ENCODE data around the gene KCNT1. TPM values are rescaled to one million over a fixed set of nuclear protein-coding genes. Genes with fewer than 3 reads are reported as not detected.

Gene KCNT1
- polyA plus RNA-seq, 1 donor (not counting 4 experiments of a cell fraction or from before 2014, with no cell fraction given): not detected

DNA sequence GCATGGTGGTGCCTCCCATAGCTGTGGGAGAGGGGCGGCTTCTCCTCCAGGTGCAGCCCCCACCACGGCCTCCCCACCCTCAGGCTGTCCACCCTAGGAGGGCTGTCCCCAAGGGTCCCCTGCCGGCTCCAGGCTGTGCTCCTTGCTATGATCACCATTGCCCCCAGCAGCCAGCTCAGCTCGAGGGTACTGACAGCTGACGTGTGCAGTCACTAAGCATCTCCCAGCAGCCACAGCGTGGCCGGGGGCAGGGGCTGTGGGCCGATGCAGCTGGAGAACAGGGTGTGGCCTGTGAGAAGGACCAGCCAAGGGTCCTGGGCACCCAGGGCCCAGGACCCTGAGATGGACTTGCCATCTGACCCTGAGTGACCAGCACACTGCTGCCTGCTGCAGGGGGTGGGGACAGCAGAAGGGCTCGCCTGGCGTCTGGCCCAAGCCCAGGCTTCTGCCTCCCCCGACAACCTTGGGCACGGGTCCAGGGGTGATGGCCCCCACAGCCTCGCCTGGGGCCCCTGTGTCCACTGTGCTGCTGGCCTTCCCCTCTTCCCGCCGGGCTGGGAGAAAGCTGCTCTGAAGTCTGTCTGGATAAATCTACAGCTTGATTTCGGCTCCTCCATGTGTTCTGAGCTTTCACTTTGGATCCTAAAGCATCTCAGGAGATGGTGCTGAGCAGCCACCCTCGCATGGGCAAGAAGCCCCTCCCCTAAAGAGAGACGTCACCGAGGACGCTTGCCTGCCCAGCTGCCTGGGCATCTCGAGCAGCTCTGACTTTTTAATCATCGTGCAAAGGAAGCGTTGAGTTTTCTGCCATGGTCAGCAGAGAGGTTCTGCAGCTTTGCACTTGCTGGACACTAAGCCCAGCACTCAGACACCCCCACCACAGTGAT, 5.5 kb downstream of the KCNT1 start:
- Histone ChIP-seq H4K20me1 (ENCODE audit: control insufficient read depth, extremely low read depth, insufficient read depth, low read length) (peaks cover 3% of the 10 kb centered on the region), H3K4me3 (ENCODE audit: control insufficient read depth in 2 of 3, extremely low read depth in 1 of 3, insufficient read depth in 2 of 3, low read depth in 1 of 3, low read length in 3 of 3) (no peak overlapping the region), H3K27ac (ENCODE audit: control insufficient read depth, insufficient read depth, low read length) (no peak overlapping the region), H3K27me3 (ENCODE audit: control insufficient read depth, extremely low read depth, insufficient read depth, low read length) (peaks cover 16% of the 10 kb centered on the region), H3K79me2 (ENCODE audit: control insufficient read depth, insufficient read depth, low read length) (no peaks in the 10 kb centered on the region), H3K9ac (ENCODE audit: control insufficient read depth, extremely low read depth, insufficient read depth, low read length) (no peak overlapping the region), H3K4me2 (ENCODE audit: control insufficient read depth, extremely low read depth, insufficient read depth, low read depth, low read length) (no peak overlapping the region), H3K9me3 (ENCODE audit: control insufficient read depth, low read depth, low read length) (no peaks in the 10 kb centered on the region), H3K36me3 (ENCODE audit: control insufficient read depth in 2 of 2, extremely low read depth in 1 of 2, insufficient read depth in 2 of 2, low read length in 2 of 2) (no peaks in the 10 kb centered on the region), H3K9me1 (ENCODE audit: control insufficient read depth, extremely low read depth, insufficient read depth, low read length) (no peaks in the 10 kb centered on the region), H3K4me1 (ENCODE audit: control insufficient read depth, extremely low read depth, insufficient read depth, low read length) (no peaks in the 10 kb centered on the region), H2AFZ (ENCODE audit: control insufficient read depth, low read length) (no peak overlapping the region)
- DNase-seq (ENCODE audit: low read depth, low spot score) (no peak), FAIRE-seq (no peak)
- dilution Hi-C loops (cut with MboI; ENCODE audit: extremely low pct_ligation_motif_present, low sequenced_read_pairs): no loop called here
- no peak for TF ChIP-seq EZH2 (IDR thresholded peaks at IDR 0.05; ENCODE audit: low read length)
- TF ChIP-seq, protein P1, sequence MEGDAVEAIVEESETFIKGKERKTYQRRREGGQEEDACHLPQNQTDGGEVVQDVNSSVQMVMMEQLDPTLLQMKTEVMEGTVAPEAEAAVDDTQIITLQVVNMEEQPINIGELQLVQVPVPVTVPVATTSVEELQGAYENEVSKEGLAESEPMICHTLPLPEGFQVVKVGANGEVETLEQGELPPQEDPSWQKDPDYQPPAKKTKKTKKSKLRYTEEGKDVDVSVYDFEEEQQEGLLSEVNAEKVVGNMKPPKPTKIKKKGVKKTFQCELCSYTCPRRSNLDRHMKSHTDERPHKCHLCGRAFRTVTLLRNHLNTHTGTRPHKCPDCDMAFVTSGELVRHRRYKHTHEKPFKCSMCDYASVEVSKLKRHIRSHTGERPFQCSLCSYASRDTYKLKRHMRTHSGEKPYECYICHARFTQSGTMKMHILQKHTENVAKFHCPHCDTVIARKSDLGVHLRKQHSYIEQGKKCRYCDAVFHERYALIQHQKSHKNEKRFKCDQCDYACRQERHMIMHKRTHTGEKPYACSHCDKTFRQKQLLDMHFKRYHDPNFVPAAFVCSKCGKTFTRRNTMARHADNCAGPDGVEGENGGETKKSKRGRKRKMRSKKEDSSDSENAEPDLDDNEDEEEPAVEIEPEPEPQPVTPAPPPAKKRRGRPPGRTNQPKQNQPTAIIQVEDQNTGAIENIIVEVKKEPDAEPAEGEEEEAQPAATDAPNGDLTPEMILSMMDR (optimal IDR thresholded peaks at IDR 0.05 in 1 of 3, IDR thresholded peaks at IDR 0.05 in 1 of 3, conservative IDR thresholded peaks at IDR 0.05 in 1 of 3; ENCODE audit: extremely low read depth in 1 of 3, insufficient read depth in 2 of 3, low read length in 3 of 3): no peak

DNA sequence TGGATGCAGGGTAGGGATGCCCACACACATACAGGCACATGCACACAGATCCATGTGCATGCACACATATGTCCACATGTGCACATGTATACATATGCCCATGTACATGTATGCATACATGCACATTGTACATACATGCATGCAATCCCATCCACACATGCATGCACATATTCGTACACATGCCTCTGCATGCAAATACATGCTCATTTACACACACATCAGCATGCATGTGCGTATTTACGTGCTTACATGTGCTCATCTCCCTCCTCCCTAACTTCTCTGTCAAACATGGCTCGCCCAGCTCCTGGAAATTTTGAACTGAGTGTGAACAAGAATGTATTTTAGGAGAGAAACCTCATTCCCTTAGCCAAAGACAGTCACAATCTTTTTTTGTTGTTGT, 6.2 kb downstream of the KCNT1 start:
- no peaks in the 10 kb centered on the region for H3K79me2 ChIP-seq (ENCODE audit: control insufficient read depth, insufficient read depth, low read length)
- DNase-seq (ENCODE audit: low read depth, low spot score) (no peak), FAIRE-seq (no peak)
- no peaks in the 10 kb centered on the region for H3K36me3 ChIP-seq (ENCODE audit: control insufficient read depth in 2 of 2, extremely low read depth in 1 of 2, insufficient read depth in 2 of 2, low read length in 2 of 2)
- no peak overlapping the region for H2AFZ ChIP-seq (ENCODE audit: control insufficient read depth, low read length)
- H4K20me1 ChIP-seq (ENCODE audit: control insufficient read depth, extremely low read depth, insufficient read depth, low read length): peaks cover under 1% of the 10 kb centered on the region
- H3K4me1 ChIP-seq (ENCODE audit: control insufficient read depth, extremely low read depth, insufficient read depth, low read length): no peaks in the 10 kb centered on the region
- H3K9me3 ChIP-seq (ENCODE audit: control insufficient read depth, low read depth, low read length): no peaks in the 10 kb centered on the region
- H3K4me3 ChIP-seq (ENCODE audit: control insufficient read depth in 2 of 3, extremely low read depth in 1 of 3, insufficient read depth in 2 of 3, low read depth in 1 of 3, low read length in 3 of 3): no peak overlapping the region
- H3K27me3 ChIP-seq (ENCODE audit: control insufficient read depth, extremely low read depth, insufficient read depth, low read length): peaks cover 17% of the 10 kb centered on the region
- H3K4me2 ChIP-seq (ENCODE audit: control insufficient read depth, extremely low read depth, insufficient read depth, low read depth, low read length): no peak overlapping the region
- no peaks in the 10 kb centered on the region for H3K9me1 ChIP-seq (ENCODE audit: control insufficient read depth, extremely low read depth, insufficient read depth, low read length)
- H3K9ac ChIP-seq (ENCODE audit: control insufficient read depth, extremely low read depth, insufficient read depth, low read length): no peak overlapping the region
- no peak overlapping the region for H3K27ac ChIP-seq (ENCODE audit: control insufficient read depth, insufficient read depth, low read length)
- TF ChIP-seq, protein P1 (optimal IDR thresholded peaks at IDR 0.05 in 1 of 3, IDR thresholded peaks at IDR 0.05 in 1 of 3, conservative IDR thresholded peaks at IDR 0.05 in 1 of 3; ENCODE audit: extremely low read depth in 1 of 3, insufficient read depth in 2 of 3, low read length in 3 of 3): no peak
- TF ChIP-seq EZH2 (IDR thresholded peaks at IDR 0.05; ENCODE audit: low read length): no peak
- dilution Hi-C loops (cut with MboI; ENCODE audit: extremely low pct_ligation_motif_present, low sequenced_read_pairs): no loop called here

All from keratinocyte (primary cell).